GM21390 (cell line): ENCODE results near the gene MRPS30.
"Not testable (repeated sequence)": the region's sequence is repeated elsewhere in the genome, so short reads cannot be mapped to it uniquely, and the experiment has no call there.

Experiments
- ATAC-seq: cut with Tn5 transposase; IDR thresholded peaks from one replicate; pipeline ENCODE4 v1.9.1; 2021; ENCODE audit not compliant: unreplicated experiment

Gene MRPS30

DNA sequence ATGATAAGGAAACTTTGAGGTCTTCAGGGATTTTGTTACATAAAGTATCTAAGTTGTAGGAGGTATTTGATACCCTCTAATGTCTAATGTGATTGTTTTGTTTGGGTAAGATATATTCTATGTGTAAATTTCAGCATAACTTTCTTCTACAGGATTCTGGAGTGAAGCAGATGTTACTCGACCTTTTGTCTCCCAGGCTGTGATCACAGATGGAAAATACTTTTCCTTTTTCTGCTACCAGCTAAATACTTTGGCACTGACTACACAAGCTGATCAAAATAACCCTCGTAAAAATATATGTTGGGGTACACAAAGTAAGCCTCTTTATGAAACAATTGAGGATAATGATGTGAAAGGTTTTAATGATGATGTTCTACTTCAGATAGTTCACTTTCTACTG, 6.0 kb downstream of the MRPS30 start:
- no peak for ATAC-seq

DNA sequence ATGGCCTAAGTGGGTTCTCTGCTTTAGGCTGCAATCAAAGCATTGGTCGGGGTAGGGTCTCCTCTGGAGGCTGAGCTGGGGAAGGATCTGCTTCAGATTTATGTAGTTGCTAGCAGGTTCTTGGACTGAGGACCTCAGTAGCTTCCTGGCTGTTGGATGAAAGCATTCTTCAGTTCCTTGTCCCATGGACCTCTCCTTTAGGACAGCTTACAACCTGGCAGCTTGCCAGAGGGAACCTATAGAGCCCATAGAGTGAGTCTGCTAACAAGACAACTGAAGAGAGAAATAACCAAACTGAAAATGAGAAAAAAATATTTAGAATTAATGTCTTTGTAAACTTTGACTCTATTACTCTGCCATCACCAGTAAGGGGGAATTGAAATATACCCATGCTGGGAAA, 12.4 kb downstream of the MRPS30 start:
- ATAC-seq: no peak

DNA sequence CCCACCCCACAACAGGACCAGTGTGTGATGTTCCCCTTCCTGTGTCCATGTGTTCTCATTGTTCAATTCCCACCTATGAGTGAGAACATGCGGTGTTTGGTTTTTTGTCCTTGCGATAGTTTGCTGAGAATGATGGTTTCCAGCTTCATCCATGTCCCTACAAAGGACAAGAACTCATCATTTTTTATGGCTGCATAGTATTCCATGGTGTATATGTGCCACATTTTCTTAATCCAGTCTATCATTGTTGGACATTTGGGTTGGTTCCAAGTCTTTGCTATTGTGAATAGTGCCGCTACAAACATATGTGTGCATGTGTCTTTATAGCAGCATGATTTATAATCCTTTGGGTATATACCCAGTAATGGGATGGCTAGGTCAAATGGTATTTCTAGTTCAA, 15.9 kb downstream of the MRPS30 start:
- not testable (repeated sequence) for ATAC-seq

DNA sequence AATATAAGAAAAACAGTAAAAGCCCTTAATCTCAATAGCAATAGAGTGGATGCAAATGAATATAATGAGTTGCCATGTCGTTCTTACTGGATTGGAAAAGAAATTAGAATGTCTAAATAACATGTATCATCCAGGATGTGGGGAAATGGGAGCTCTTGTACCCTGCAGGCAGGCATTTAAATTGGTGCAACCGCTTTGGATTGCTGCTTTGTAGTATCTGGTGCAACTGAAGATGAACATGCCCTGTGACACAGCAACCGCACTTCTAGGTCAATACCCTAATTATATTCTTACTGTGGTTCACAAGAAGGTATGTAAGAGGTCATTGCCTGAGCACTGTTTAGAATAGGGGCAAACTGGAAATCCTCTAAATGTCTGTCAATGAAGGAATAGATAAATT, 18.9 kb downstream of the MRPS30 start:
- no peak for ATAC-seq

DNA sequence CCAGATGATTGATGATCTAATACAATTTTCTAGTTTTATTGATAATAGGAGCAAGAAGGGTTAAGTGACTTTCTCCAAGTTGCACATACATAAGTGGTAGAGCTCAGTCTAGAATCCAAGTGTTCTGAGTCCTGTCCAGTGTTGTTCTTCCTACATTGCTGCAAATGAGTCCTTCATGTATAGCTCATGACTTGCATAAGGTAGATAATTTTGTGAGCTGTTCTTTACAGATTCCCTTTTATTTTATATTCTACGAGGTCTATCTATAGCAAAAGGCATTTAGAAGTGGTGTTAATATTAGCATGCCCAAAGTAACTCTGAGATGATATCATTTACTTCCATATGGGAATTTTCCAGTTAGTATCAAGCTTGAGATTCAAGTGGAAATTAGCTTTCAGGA, 20.0 kb downstream of the MRPS30 start:
- ATAC-seq: no peak

DNA sequence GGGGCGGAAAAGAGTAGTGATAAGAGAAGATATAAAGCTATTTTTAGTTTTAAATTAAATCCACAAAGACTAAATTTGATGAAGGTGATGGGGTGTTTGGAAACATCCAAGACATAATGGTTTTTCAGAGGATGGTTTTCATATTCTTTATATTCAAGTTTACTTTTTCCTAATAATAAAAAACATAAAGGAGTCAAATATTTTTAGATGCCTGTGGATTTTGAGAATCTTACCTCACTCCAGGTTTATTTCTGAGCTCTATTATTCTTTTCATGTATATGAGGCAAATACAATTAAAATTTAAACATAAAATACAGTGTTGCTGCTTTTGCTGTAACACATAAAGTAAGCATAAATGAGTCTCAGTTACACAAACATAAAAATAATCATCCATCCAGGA, 22.2 kb downstream of the MRPS30 start:
- ATAC-seq: no peak

DNA sequence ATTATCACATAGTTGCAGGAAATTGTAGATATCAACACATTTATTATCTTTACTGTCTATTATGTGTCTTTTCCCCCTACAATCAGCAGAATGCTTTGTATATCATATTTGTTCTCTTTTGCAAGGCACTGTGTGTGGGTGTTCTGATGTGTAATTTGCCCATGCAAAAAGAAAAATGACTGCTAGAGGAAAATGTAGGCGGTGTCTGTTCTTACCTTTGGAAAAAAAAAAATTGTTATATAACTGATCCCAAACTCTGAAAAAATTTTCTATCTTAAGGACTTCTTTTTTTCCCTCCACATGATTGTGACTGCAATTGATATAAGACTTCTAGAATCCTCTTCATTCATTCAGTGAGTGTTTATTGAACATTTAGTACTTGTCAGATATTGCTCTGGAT, 24.5 kb downstream of the MRPS30 start:
- no peak for ATAC-seq

DNA sequence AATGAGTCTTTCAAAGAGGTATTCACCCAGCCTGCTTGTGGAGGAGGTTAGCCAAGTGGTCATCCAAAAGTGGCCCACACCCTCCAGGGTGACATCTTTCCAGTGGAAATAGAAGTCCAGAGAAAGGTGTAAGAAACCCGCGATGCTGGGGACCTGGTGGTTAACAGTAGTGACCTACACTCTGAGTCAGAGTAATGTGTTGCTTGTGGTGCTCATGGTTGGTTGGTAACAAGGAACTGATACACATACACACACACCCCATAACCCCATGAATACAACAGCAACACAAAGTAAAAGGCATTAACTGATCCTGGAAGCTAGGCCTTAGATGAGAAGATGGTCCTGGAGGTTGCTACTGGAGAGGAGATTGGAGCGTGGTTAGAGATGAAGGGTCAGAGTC, 26.9 kb downstream of the MRPS30 start:
- no peak for ATAC-seq

DNA sequence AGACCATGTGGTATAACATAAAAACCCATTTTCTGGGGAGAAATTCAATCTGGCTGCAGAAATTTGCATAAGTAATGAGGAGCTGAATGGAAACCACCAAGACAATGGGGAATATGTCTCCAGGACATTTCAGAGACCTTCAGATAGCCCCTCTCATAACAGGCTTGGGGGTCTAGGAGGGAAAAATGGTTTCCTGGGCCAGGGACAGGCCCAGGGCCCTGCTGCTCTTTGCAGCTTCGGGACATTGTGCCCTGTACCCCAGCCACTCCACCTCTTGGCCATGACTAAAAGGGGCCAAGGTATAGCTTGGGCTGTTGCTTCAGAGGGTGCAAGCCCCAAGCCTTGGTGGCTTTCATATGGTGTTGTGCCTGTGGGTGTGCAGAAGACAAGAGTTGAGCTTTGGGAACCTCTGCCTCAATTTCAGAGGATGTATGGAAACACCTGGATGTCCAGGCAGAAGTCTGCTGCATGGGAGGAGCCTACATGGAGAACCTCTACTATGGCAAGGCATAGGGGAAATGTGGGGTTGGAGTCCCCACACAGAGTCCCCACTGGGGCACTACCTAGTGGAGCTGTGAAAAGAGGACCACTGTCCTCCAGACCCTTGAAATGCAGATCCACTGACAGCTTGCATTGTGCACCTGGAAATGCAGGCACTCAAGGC, 30.4 kb downstream of the MRPS30 start:
- ATAC-seq: no peak

DNA sequence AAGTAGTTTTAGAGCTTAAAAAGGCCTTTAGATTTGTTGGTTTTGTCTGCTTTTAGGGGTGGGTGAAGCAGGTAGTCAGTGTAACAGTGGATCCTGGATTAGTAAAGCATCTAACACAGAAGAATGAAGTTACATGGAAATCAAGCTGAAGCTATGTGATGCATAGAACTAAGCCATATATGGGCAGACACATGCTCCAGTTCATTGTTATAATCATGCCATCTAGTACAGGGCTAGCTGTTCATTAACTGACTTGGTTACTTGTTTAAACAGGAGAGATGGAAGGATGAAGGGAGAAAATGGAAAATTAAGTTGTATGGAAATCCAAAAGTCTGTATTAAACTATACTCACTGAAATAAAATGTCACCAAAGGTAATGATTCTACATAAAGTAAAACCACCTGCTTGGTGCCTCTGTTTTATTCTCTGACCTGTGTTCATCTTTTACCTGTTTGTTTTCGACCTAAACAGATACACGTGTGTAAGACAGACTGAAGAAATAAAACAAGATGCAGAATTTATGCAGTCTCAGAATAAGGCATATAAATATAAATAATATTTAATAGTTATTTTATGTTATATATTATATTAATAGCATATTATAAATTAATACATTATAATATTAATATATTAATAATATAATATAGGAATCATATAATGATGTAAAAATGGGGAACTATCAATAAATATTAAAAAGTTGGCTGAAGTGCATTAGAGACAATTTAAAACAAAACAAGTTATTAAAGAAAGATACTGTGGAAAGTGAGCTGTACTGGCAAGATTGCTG, 33.9 kb downstream of the MRPS30 start:
- no peak for ATAC-seq

DNA sequence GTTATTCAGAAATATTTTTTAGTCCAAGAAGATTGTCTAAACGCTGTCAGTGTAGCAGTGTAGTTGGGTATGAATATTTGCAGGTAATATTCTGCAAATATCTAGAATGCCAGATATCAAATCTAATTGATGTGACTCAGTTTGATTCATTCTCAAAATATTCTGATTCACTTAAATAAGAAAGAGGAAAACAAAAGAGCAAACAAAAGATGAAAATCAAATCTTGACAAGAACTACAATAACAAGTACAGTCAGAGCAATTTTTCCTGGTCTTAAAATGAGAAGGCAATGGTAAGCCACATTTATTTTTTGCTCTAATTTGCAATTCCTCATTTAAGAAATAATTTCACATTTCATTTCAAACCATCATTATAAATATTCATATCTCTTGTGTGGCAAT, 36.0 kb downstream of the MRPS30 start:
- ATAC-seq: no peak

DNA sequence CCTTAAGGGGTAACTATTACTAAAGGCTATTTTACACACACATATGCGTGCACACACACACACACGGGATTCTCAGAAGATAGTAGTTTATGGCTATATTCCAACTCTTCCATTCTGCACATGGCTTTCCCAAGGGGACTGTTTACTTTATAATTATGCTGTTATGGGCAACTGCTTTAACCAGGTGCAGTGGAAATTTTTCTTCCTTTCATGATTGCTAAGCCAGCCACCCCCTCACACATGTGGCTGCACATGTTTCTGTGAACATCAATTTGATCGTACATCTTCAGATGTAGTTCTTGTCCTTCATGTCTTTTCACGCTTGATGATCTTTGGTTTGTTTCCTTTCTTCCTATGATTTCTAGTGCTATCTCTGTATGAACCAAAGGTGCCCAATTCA, 37.0 kb downstream of the MRPS30 start:
- ATAC-seq: no peak

DNA sequence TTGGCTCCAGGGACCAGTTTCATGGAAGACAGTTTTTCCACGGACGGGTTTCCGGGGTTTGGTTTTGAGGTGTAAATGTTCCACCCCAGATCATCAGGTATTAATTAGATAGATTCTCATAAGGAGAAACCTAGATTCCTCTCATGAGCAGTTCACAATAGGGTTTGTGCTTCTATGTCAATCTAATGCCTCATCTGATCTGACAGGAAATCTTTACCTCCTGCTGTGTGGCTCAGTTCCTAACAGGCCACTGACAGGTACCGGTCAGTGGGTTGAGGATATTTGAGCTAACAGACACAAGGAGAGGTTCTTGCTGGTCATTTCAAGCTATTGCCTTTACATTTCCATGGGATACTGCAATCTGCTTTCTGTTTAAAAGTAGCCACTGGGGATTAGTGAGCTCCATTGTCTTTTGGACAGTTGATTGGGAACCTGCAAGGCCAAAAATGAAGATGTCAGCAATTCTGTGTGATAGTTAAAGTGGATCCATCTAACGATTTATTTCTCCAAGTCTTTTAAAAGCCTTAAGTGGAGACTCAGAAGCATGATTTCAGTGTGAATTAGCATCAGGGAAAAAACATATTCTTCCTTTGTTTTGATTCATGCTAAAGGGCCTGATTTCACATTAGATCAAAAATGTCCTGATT, 38.6 kb downstream of the MRPS30 start:
- ATAC-seq: no peak

DNA sequence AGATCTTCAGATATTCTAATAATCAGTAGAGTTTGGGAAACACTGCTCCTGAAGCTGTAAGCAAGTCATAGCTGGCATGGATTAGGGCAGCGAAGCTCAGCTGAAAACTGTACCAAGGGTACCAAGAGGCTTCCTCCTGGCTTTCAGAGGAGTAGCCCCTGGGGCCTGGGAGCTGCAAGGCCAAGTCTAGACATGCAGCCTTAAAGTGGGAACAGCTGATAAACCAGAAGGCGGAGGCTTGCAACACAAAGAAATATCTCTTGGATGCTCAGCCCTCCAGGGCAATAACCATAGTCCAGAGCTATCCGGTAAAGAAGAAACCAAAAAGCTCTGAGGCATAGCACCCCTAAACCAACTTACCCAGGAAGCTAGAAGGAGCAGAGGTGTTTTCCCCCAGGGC, 51.5 kb downstream of the MRPS30 start:
- no peak for ATAC-seq

DNA sequence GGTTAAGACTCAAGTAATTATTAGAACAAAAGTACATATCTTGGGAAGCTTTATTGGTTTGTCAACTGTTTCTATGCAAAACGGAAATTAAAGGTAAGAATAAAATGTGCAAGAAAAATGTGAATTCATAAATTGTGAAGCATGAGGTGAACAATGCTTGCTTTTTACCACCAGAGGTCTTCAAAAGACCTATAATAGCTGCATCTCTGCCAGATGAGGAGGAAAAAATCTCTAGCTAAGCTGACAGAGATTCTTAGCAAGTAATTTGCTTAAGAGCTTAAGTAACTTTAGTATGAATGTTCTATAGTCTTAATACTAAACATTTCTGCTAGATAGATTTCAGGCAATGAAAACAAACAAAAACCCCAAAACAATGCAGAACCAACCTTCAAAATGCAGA, 54.1 kb downstream of the MRPS30 start:
- no peak for ATAC-seq
